NCI-H774 (cell line): ENCODE results near the gene FGFR2.
"Not testable (repeated sequence)": the region's sequence is repeated elsewhere in the genome, so short reads cannot be mapped to it uniquely, and the experiment has no call there.

Experiments used
- DNase-seq: peaks from one replicate; lab custom pipeline; 2025; lab: John Stamatoyannopoulos, UW

Gene FGFR2

DNA sequence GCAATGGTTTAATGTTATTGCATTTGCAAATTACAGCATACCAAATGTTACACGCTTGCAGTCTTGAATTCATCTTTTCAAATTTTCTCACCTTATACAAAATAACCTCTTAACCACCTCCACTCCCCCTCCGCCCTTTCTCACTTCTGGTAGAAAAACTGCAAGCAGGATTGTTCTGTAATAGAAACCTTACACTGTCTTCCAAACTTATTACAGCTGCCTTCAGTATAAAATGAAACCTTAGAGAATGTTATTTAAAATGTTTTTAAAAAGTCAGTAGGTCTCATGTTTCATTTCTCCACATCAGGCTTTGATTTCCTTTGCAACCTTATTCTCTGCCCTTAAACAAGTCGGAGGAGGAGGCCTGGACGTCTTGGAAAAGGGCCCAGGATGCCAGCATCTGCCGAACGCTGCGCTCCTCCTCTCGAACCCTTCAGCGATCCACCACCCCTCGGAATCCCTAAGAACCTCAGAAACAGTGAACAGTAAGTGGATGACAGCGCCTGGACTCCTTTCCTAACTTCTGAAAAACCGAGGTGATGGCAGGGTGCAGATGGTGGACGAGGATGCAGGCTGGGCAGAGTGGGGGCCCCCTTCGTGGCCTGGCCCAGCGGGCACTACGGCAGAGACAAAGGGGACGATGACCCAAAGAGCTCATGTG lies 74.0 kb downstream of the FGFR2 start:
- no peak for DNase-seq

DNA sequence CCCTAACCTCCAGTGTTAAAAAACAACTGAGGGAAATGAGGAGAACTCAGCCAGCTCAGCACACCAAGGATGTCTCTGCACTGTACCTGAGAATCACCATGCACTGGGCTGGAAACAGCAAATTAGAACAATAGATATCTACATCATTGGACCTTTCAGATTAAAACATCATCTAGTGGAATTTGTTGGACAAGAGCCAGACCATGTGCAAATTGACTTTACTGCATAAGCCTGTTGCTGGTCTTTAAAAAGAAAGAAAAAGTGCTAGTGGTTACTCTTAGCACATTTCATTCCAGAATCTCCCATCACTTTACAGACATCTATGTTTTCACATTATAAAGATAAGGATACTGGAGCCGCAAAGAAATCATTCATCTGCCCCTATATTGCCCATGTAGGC lies 75.4 kb downstream of the FGFR2 start:
- no peak for DNase-seq

- DNase-seq, result no peak
These were observed 76.3 kb downstream of the FGFR2 start for GRCh38 chr10:121521794-121522556.

DNA sequence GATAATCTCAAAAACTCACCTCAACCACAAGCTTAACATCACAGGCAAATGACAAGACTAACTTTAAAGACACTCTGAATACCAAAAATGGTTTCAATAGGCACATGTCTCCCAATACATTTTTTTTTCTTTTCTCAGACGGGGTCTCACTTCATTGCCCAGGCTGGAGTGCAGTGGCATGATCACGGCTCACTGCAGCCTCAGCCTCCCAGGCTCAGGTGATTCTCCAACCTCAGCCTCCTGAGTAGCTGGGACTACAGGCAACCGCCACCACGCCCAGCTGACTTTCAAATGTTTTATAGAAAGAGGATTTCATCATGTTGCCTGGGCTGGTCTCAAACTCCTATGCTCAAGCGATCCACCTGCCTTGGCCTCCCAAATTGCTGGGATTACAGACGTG lies 77.7 kb downstream of the FGFR2 start:
- not testable (repeated sequence) for DNase-seq

DNA sequence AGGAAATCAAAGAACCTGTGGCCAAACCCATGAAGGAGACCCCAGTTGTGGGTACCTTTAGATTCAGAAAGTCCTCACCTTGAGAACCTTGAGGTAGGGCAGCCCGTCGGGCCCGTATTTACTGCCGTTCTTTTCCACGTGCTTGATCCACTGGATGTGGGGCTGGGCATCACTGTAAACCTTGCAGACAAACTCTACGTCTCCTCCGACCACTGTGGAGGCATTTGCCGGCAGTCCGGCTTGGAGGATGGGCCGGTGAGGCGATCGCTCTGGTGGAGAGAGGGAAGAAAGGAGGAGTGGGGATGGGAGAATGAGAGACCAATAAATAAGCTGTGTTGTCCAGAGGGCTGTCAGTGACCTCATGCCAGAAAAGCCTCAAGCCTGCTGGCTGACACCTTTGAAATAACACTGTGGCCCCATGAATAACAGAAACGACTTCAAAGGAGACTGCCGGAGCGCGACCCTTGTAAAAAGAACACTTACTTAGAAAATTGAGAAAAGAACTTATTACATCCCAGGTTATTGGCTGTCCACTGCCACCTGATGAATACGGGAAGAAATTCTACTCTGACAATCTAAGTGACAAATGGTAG lies 78.2 kb downstream of the FGFR2 start:
- DNase-seq, result no peak

- DNase-seq, result no peak
These were observed 78.8 kb downstream of the FGFR2 start for GRCh38 chr10:121519411-121519810.

GRCh38 chr10:121518333-121518732 lies 79.9 kb downstream of the FGFR2 start:
- DNase-seq, result no peak

GRCh38 chr10:121516093-121516865 lies 82.0 kb downstream of the FGFR2 start:
- DNase-seq, result no peak

DNA sequence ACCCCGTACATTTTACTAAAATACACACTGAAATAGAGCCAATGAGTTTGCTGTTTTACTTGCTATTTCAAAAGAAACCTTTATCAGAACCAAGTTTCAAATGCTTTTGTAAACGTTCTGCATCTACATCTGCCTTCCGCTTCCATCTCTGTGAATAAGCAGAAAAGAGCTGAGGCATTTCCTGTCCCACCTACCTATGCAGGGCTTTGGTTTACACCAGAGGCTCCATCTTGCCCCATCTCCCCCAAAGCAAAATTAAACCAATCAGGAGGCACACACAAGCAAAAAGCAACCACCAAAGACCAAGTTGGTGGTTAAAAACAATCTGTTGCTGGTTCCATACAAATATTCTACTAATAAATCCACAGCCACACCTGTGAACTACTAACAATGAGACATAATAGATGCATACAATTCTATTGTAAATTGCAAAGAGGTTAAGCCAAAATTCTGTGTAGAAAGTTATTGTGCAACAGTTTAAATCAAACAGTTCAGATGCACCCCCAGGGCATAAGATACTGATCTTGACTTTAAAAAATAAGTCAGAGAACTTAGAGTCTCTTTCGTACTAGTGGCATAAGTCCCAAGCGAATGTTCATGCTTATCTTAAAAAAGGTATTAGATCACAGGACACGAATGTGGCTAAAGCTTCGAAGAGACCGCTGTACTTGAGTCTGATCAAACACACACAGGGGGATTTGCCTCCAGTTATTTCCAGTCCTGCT lies 83.9 kb downstream of the FGFR2 start:
- DNase-seq, result no peak

DNA sequence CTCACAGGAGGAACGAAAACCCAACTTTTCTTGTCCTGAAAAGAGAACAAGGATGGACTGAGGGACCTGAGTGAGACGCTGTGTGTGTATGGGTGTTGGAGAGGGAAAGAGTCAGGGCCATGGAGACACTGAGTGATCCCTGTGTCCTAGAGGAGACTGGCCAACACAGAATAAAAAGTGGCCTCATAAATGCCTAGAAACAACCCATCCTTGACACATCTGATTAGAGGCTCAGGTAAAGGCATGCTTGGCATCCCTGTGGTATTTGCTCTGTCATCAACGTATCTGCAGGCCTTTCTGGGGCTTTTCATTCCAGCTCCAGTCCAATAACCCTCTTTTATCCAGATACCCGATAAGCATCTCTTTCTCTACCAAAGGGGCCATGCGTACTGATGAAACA lies 86.3 kb downstream of the FGFR2 start:
- no peak for DNase-seq

GRCh38 chr10:121511460-121511859 lies 86.8 kb downstream of the FGFR2 start:
- no peak for DNase-seq

DNA sequence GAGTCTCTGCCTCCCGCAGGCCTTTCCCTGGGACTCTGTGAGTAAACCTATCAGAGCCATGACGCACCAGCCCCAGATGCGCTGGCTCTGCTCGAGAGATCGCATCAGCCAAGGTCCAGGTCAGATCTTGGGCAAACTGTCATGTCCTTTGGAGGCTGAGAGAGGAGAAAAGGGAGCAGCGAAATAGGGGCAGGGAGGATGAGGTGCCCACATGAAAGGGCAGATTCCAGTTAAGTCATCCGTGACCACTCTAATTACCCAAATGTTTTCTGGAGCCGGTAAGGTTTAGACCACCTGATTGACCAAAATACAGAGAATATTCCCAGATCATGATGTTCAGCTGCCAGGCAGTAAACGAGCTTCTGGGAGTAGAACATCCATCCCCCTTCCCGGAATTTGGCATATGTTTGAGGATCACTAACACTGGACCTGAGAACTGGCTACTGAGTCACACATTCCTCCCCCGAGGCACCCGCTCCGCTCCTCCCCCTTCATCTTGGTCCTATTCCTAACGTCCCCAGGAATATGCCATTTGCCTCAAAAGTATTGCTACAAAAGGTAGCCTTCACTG lies 88.0 kb downstream of the FGFR2 start:
- no peak for DNase-seq

- no peak for DNase-seq
These were observed 88.4 kb downstream of the FGFR2 start for GRCh38 chr10:121509796-121510195.

GRCh38 chr10:121509112-121509511 lies 89.1 kb downstream of the FGFR2 start:
- DNase-seq, result no peak

DNA sequence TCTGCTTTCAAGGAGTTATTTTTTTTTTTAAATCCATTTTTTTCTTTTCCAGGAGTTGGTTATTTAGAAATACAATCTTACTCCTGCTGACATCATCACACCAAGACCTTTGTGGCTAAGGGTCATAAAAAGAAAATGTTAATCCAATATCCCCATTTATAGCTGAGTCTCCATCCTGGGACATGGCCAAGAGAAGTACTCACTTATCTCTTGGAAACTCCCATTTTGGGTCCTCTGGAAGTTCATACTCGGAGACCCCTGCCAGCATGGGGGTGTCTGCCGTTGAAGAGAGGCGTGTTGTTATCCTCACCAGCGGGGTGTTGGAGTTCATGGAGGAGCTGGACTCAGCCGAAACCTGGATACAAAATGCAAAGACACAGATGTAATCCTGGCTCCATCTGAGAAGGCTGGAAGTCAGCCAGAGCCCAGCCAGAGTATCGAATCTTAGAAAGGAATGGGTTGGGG lies 94.6 kb downstream of the FGFR2 start:
- no peak for DNase-seq

DNA sequence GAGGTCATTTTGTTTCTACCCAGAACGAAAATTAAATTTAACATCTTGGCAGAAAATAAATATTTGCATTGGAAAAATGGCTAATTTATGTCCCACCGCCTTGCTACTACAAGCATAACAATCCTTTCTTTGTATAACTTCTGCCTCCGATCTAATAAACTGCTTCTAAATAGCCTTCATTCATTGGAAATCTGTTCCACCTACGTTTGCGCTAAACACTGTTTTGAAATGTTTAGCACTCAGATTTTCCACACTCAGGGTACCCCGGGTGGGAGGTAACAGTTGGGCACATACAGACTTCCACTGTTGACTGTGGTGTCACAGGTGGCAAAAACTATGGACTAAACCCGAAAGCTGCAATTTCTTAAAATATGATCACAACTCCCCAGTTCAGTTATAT lies 96.4 kb downstream of the FGFR2 start:
- no peak for DNase-seq

DNA sequence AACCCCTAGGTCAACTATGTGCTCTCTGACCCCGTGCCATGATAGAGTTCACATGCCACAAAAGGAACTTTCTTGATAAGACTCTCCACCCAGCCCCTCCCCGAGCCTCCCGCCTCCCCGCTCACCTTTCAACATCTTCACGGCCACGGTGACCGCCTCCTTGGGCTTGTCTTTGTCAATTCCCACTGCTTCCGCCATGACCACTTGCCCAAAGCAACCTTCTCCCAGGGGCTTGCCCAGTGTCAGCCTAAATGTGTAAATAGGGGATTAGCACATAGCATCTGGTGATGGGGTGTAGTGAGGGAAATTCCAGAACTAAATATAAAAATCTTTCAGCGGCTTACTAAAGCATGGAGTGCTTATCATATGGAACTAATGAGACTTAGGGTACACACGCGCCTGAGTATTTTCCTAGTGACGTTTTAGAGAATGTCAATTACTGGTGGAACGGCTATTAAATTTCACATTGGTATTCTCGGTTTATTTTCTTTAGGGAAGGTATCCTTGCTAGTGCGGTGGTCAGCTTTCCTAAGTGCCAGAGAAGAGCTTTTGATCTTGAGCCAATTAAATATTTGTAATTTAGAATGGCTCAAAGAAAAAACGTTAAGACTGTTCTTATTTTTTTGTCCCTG lies 97.4 kb downstream of the FGFR2 start:
- no peak for DNase-seq

- DNase-seq, result no peak
These were observed 100.5 kb downstream of the FGFR2 start for GRCh38 chr10:121497513-121498470.

- no peak for DNase-seq
These were observed 102.5 kb downstream of the FGFR2 start for GRCh38 chr10:121495719-121496118.

- no peak for DNase-seq
These were observed 103.9 kb downstream of the FGFR2 start for GRCh38 chr10:121494296-121494695.
